Left renal pelvis (tissue), 4 donors: ENCODE measurements around the gene CBLN1. TPM values are rescaled to one million over a fixed set of nuclear protein-coding genes. Genes with fewer than 3 reads are reported as not detected.
"Not testable (repeated sequence)": the region's sequence is repeated elsewhere in the genome, so short reads cannot be mapped to it uniquely, and the experiment has no call there.

ENCODE experiments used
- DNase-seq, 4 donors: peaks; one replicate each; pipeline ENCODE4 v3.0.0-alpha.2; 2013; ENCODE audit warnings: low read depth in 4 of 4, low spot score in 3 of 4
- polyA plus RNA-seq, 4 donors: library from polyadenylated mRNA; unstranded; fragments of 120-200 nt; gene quantifications; one replicate each; pipeline ENCODE4 v1.2.1, GENCODE V29; 2013; ENCODE audit not compliant: insufficient read length in 4 of 4

The CBLN1 gene
- polyA plus RNA-seq, 4 donors = 0.14 to 0.37 (median 0.29) TPM

DNA sequence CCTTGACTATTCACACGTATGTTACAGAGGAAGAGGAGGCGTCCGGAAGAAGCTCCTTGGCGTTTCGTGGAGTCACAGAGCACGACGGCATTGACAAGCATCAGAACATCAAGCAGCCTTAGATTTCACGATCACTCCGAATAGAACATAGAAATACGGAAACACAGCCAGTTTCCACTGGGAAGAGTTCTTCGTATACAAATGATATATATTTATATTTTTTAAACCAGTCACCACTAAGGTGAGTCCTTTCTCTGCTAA is 3.1 kb downstream of the CBLN1 start:
- no peak for DNase-seq

DNA sequence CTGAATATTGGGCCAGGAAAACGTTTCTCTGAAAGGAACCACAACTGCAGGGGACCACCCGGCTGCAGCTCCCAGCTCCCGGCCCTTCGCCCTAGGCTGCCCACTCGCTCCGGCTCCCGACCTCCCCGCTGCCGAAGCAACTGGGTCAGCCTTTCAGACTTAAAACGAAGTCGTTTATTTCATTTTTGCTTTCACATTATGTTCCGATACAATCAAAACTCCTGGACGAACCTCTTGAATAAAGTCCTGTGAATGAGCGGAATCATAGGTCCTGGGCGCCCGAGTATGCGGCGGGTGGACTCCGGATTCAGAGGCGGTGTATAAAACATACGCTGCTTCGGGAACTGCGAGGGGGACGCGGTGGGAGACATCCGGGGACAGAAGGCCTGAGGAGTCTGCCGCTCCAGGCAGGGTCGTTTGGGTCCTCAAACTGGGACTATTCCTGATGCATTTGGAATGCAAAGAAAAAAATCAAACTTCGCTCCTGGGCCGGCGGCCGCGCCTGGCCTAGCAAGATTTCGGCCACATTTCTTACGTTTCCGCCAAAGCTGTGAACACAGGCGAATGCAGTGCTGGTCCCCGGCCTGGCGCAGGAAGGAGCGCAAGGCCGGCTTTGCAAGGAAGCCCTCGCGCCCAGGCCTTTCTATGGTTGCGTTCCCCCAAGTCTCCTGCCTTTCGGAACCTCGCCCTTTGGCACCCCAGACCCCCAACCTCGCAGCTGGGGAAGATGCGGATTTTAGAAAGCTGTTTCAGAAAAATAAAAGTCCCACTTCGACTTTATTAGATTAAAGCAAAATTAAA is 3.7 kb downstream of the CBLN1 start:
- no peak for DNase-seq

DNA sequence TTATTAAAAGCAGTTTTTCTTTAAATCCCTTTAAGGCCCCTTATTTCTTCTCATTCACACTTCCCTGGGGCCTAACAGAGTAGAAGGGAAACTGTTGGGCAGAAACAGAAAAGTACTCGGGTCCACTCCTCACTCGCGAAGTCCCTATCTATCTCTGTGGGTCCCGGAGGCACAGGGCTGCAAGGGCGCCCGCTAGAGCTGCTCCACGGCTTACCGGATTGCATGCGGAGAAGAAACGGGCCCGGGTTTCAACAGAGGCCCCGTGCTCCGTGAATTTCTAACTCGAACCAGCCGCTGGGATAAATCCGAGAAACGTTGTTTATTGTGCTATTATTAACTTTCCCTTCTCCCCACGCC is 4.3 kb downstream of the CBLN1 start:
- DNase-seq = no peak

DNA sequence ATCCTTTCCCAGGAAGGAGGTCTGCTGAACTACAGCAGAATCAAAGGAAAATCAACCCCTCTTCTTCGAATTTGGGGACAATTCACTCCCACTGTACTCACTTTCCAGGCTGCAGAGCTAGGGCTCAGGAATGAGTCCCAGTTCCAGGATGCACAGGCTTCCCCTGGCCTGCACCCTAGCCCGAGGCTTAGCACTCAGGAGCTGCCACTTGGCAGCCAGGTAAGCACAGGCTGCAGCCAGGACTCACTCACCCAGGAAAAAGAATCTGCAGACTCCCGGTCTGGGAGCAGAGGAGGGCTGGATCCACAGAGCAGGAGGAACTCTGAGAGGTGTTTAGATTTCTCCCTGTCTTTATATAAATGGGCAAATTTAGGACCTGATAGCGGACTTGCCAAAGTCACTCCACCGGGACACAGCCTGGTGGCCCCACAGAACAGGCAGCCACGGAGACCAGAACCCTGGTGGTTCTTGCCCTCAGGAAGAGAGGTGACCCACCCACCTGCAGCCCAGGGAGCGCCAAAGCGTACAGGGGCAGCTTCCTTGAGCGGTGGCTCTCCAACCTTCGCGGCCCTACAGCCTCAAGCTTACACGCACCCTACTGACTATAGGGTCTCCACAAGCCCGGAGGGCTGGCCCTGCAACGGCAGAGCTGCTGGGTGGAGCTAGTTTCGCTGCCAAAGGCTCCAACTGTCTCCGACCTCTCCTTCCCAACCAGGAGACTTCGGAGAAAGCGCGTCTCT is 4.8 kb downstream of the CBLN1 start:
- DNase-seq = no peak

DNA sequence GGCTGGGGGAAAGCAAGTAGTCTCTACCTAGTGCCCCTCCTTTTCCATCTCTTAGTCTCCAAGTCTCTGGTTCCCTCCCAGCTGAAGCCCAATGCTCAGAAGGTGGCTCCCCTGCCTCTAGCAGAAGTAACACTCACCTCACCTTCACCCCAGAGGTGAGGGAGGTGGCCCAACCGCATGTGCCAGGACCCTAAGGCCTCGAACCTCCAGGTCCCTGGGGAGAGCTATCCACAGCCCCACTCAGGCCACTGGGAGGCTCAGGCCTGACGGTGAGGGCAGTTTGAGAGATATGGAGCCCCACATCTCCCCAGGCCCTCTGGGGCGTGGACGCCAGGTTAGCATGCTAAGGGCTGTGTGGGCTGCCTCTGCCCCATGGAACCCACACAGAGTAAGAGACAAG is 5.8 kb downstream of the CBLN1 start:
- DNase-seq = no peak

DNA sequence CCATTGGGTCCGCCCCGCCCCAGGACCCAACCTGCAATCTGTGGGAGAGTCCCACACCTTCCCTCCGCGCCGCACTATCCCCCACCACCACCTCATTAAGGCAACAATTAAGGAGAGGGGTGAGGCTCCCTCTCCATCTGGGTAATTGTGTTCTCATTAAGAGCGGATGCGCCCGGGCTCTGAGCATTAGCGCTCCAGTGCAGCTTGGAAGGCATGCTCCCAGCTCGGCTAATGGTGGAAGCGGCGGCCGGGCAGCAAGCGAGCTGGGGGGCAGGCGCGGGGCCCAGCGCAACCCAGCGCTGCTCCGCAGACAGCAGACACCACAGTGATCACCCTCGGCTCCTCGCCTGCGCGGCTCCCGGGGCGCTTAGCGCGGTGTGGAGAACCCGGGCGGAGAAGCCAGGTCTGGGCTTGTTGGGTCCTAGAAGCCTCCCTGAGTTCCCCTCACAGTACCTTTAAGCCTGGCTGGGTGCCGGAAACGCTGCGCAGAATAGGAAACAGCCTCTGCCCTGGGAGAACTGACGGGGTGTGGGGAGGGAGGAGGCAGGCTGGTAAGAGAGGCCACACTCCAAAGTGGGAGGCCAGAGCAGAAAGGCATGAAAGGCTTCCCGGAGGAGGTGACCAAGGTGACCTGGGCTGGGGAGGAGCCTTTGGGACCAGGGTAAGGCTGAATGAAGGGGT is 6.4 kb downstream of the CBLN1 start:
- DNase-seq = no peak

DNA sequence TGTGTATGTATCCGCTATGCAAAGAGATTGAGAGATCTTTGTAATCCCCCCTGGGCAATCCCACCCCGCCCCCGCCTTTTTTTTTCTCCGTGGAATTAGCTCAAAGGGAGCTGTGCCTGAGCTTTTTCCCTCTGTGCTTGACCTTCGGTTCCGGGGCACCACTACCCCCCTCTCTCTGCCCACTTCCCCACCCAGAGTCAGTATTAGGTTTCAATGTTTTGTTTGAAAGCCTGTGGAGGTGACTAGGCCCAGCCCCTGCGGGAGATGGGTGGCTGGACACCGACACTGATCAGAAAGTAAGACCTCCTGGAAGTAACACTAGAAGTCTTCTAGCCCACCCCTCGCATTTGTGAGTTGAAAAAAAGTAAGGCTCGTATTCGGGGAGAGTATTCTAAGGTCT is 7.0 kb downstream of the CBLN1 start:
- DNase-seq = no peak

DNA sequence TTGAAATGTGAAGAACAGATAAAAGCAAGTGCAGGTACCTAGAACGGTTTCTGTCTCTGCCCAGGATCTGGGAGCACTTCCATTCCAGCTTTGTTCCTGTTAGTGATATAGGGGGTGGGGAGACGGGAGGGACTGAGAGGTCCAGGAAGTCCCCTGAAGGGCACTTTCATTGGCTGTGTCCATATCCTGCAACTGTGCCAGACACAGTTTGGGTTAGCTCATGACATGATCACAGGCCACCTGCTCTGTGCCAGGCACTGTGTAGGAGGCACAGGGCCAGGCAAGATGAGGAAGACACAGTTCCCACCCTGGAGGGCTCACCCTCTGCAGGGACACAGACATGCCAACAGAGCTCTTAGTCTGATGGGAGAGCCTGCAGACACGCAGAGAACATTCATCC is 7.9 kb downstream of the CBLN1 start:
- no peak for DNase-seq

DNA sequence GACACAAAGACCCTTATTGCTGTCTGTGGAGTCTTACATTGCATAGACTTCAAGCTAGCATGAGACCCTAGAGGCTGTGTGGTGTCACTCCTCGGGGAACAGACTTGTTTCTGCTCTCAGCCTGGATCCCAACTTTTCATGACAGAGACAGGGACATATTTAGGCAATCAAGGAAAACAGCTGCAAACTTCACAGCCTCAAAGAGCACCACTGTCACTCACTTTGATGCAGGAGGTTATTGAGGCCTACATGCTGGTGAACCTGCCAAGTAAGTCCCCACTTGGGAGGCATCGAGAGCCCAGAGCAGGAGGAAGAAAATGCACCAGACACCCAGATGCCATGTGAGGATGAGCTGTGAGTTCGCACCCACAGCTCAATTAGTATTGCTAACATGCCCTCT is 10.3 kb downstream of the CBLN1 start:
- no peak for DNase-seq

DNA sequence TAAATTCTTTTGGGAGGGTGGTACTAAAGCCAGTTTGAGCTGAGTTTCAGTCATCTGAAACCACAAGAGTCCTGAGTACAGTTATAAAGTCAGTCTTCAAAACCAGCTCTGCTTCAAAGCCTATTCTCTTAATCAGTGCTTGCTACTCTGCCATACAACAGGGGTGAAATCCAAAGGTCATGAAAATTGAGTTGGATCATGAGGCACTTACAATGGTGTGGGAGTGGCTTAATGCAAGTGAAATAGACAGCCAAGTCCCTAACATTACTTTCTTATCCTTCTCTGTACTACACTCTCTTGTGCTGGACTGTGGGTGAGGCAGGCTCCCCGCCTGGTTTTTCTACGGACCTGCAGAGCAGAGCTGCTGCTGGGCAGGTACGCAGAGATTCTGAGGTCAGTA is 12.4 kb downstream of the CBLN1 start:
- DNase-seq = no peak

DNA sequence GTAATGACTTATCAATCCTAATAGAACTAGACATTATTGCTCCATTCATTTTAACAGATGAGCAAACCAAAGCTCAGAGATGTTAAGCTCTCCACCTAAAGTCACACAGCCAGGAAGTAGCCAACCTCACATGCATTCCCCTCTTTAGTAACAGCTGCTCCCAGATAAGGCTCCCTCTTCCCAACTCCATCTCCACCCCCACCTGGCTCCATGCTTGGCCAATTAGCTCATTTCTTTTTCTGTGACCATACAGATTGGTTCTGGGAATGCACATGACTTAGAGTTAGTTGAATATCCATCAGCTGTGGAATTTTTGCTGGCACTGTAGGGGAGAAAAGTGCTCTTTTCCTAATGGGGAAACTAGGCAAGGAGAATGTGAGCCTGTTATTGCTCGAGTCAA is 13.0 kb downstream of the CBLN1 start:
- no peak for DNase-seq

DNA sequence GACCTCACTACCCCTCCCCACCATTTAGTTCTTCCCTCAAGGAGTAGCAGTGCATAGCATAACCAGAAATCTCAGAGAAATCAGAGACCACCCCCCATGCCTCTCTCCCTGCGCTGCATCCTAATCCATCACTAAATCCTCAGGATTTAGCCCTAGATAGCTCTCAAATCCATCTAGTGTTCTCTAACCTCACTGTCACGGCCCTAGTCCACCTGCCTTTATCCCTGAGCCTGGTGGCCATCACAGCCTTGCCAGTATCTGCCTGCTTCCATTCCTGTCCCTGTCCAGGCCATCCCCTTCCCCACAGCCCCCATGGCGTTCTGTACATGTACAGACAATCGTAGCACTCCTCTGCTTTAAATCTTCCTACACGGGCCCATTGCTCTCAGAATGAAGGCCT is 19.1 kb downstream of the CBLN1 start:
- no peak for DNase-seq

DNA sequence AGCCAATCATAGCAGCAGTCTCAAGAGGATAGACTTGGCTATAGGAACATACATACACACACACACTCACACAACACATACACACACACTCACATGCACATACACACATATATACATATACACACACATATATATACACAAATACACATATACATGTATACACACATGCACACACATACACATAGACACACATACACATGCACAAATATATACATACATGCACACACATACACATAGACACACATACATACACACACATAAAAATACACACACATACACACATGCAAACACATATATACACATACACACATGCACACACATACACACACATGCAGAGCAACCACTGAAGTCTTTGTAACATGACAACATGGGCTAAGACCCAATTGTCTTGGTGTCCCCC is 19.7 kb downstream of the CBLN1 start:
- DNase-seq = no peak

DNA sequence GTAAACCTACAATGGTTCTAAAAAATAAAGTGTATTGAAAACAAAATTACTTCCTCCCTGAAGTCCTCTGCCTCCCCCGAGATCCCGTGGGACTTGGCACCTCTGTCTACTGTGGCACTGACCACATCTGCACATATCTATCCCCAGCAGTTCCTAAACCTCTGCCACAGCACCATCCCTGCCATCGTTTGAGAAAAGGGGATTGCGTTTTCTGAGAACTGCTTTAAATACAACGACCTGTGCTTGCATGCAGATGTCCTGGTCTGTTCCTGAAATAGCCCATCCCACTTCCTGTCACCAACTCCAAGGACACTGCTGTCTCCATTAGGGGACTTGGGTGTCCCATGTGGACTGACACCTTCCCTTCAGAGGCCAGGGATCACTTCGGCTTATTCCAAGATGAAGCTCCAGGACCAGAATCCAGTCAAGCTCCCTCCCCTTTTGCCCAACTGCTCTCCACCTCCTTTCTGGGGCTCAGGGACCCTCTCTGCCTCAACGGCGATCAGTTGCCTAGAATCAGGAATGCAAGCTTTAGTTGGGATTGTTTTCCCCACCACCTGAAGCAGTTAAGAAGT is 20.6 kb downstream of the CBLN1 start:
- no peak for DNase-seq

DNA sequence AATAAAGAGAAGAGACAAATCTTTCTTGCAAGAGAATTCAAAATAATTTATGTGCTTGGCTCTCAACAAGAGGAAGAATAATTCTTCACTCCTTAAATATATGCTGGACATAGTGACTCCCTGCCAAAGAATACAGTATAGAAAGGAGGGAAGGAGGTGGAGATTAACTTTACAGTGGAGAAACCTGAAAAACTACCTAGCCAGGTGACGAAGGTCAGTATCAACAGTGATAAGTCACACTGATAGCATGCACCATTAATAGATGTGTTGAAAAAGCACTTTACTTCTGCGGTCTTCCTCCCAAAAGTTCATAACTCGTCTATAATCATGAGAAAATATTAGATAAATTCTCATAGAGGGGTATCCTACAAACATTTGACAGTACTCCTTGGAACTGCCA is 21.4 kb downstream of the CBLN1 start:
- no peak for DNase-seq

DNA sequence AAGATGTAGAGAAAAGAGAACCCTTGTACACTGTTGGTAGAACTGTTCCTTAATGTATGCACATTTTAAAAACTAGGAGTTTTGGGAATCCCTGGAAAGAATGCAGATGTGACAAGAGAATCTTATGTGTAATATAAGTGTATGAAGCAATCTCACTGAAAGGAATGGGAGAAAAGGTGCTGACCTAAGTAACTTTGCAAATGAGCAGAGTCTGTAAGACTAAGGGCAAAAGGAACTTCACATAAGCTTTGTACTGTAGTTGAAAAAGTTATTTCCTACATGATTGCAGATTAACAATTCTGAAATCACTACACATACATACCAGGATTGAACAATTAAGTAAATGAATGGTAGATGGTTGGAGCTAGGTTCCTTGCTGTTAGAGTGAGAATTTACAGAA is 22.3 kb downstream of the CBLN1 start:
- DNase-seq = no peak

DNA sequence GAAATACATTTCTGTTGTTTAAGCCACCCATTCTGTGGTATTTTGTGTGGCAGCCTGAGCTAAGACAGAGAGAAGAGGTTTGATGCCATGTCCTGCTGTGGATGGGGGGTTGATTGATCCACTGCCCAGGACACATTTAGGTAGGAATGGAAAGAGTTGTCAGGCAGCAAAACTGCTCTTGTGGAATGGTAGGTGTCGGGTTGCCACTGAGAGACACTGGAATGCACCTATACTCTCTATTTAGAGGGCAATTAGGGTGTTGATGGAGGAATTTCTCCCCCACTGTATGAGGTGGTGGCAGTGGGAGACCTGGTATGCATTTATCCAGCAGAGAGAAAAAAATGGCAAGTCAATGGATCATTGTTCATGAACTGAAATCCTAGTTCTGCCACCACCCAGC is 30.9 kb downstream of the CBLN1 start:
- DNase-seq = no peak

DNA sequence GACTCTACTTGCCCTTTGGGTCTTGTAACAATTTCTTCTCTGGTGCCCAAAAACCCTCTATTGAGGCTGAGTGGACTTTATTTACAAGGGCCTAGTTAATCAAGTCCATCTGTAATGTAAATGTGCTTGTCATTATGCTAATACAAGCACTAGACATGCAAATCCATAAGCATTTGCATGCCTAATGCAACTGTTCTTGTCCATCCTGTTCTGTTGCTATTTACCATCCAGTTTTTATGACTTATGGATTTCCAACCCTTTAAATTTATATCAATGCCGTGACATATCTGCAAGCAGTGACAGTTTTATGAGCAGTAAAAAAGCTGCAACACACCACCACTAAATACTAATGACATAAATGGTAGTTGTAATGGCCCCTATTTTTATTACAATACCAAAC is 33.4 kb downstream of the CBLN1 start:
- no peak for DNase-seq

DNA sequence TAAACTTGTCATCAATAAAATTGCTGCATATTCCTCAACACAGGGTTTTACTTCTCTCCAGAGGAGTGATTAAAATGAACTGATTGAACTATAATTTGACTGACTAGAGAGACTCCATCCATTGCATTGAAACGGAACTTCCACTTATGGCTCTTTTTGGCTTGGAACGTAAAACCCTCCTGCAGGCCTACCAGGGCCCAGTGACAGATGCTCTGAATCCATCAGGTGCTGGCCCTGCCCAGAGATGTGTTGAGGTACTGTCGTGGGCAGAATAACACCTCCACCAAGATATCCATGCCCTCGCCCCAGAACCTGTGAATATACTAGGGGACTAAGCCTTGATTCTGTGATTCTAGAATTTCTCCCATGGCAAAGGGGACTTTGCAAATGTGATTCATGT is 45.4 kb downstream of the CBLN1 start:
- DNase-seq = no peak

DNA sequence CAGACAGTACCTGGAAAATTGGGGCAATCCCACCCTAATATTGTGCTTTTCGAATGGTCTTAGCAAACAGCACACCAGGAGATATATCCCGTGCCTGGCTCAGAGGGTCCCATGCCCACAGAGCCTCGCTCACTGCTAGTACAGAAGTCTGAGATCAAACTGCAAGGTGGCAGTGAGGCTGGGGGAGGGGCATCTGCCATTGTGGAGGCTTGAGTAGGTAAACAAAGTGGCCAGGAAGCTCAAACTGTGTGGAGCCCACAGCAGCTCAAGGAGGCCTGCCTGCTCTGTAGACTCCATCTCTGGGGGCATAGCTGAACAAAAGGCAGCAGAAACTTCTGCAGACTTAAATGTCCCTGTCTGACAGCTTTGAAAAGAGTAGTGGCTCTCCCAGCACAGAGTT is 53.3 kb downstream of the CBLN1 start:
- DNase-seq = not testable (repeated sequence)
